A673 (cell line): Measurements from ENCODE around the gene DLX2. TPM values are rescaled to one million over a fixed set of nuclear protein-coding genes. Genes with fewer than 3 reads are reported as not detected.

Source experiments
- BruUV-seq: library from RNA; stranded (reverse); fragments of 400-500 nt; replicated peaks from 2 replicates; lab custom pipeline; 2021; lab: Mats Ljungman, UMichigan
- CTCF ChIA-PET: fragments of 300-600 bp; sonication (Branson Sonifier 250); formaldehyde crosslinking; loops from one replicate; lab custom pipeline; 2022; ENCODE audit warnings: antibody characterized with exemption; lab: Charles Lee
- POLR2A ChIA-PET: fragments of 300-600 bp; sonication (Branson Sonifier 250); formaldehyde crosslinking; loops from one replicate; lab custom pipeline; 2022; ENCODE audit warnings: antibody characterized with exemption; ENCODE audit not compliant: low non-redundant PET; lab: Charles Lee
- DNase-seq: peaks from one replicate; pipeline ENCODE4 v3.0.0-alpha.2; 2015; ENCODE audit warnings: low spot score
- H3K27ac ChIP-seq: fragments of 200-600 bp; sonication (generic); 2 replicates; pipeline ENCODE4 v1.5.1; 2016; ENCODE audit warnings: mixed run types, low read depth, mild to moderate bottlenecking, mixed read lengths, antibody characterized with exemption, low read length; ENCODE audit not compliant: poor library complexity, severe bottlenecking
- H3K27me3 ChIP-seq: fragments of 200-600 bp; sonication (generic); replicated peaks from 2 replicates; pipeline ENCODE4 v1.6.1; 2017; ENCODE audit warnings: mixed run types, low read depth, mild to moderate bottlenecking, mixed read lengths, antibody characterized with exemption, low read length; ENCODE audit not compliant: insufficient read depth, poor library complexity
- H3K36me3 ChIP-seq: fragments of 200-600 bp; sonication (generic); 2 replicates; pipeline ENCODE4 v1.6.1; 2016; ENCODE audit warnings: mixed run types, mild to moderate bottlenecking, mixed read lengths, antibody characterized with exemption, low read length; ENCODE audit not compliant: insufficient read depth, poor library complexity, severe bottlenecking
- H3K4me1 ChIP-seq: fragments of 200-600 bp; sonication (generic); 2 replicates; pipeline ENCODE4 v1.6.1; 2017; ENCODE audit warnings: mixed run types, mild to moderate bottlenecking, mixed read lengths, antibody characterized with exemption, low read length; ENCODE audit not compliant: insufficient read depth, poor library complexity, severe bottlenecking
- H3K4me3 ChIP-seq: fragments of 200-600 bp; sonication (generic); 2 replicates; pipeline ENCODE4 v1.5.1; 2016; ENCODE audit warnings: low read depth, mixed run types, mild to moderate bottlenecking, mixed read lengths, low read length; ENCODE audit not compliant: poor library complexity, severe bottlenecking
- H3K9me3 ChIP-seq: fragments of 200-600 bp; sonication (generic); 2 replicates; pipeline ENCODE4 v1.6.1; 2016; ENCODE audit warnings: mixed run types, low read depth, mild to moderate bottlenecking, mixed read lengths, antibody characterized with exemption, low read length; ENCODE audit not compliant: poor library complexity, severe bottlenecking
- EZH2 ChIP-seq: fragments of 200-600 bp; sonication (generic); IDR thresholded peaks from 2 replicates; pipeline ENCODE4 v1.6.1; 2017; ENCODE audit warnings: borderline replicate concordance, low read depth, mild to moderate bottlenecking, mixed read lengths, antibody characterized with exemption, low read length; ENCODE audit not compliant: poor library complexity, severe bottlenecking
- intact Hi-C: fragments of 100-400 bp; cut with micrococcal nuclease; formaldehyde crosslinking; loops from one replicate; pipeline ENCODE4 v1.10.0; 2022; ENCODE audit not compliant: unreplicated experiment
- total RNA-seq: library from RNA; stranded (reverse); gene quantifications from 2 replicates; pipeline ENCODE4 v1.2.3, GENCODE V29; 2021
- TF ChIP-seq, protein P1 (sequence below): fragments of 300-800, 200-600 bp; sonication (generic); conservative IDR thresholded peaks from 2 replicates; pipeline ENCODE4 v1.5.1; 2017; ENCODE audit warnings: low read depth, mild to moderate bottlenecking, antibody characterized with exemption, low read length, moderate library complexity, mixed read lengths

Gene DLX2
- total RNA-seq, 1 experiment from 2014 or later: 20.4 TPM

DNA sequence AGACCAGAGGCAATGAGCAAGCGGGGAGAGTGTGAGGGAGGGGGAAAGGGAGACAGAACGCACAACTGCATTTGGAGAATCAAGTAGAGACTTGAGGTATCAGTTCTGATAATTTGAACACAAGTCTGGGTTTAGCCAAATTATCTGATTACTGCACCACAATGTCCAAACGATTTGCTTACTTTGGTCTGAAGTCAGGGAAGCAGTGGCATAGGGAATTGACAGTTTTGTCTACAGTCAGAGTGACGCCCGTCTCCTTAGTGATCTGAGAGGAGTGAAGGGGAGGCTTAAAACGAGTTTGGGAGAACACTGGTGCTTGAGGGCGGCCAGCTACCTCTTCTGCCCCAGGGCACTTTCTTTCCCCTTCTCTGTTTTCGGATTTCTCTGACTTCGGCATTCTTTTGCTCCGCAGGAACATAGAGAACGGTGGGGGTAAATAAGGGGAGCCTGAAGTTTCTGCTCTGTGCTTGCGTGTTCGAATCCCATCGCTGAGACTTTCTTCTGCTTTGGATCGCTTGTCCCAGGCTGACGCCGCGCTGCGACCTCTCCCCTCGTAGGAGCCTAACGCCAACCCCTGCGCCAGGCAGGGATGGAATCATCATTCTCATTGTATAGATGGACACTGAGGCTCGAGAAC, 2.9 kb upstream of the DLX2 start:
- BruUV-seq: no TSS peak
- intact Hi-C loops: loop anchor here (1.0 to 10.0 kb wide), 3 partner anchors 295 to 1131 kb away; no protein-coding TSS in a partner anchor
- H3K4me1 ChIP-seq: peaks cover 21% of the 10 kb centered on the region
- peak overlapping the region; percentile 44 for H3K4me3 ChIP-seq
- TF ChIP-seq EZH2: no peak
- TF ChIP-seq, protein P1, sequence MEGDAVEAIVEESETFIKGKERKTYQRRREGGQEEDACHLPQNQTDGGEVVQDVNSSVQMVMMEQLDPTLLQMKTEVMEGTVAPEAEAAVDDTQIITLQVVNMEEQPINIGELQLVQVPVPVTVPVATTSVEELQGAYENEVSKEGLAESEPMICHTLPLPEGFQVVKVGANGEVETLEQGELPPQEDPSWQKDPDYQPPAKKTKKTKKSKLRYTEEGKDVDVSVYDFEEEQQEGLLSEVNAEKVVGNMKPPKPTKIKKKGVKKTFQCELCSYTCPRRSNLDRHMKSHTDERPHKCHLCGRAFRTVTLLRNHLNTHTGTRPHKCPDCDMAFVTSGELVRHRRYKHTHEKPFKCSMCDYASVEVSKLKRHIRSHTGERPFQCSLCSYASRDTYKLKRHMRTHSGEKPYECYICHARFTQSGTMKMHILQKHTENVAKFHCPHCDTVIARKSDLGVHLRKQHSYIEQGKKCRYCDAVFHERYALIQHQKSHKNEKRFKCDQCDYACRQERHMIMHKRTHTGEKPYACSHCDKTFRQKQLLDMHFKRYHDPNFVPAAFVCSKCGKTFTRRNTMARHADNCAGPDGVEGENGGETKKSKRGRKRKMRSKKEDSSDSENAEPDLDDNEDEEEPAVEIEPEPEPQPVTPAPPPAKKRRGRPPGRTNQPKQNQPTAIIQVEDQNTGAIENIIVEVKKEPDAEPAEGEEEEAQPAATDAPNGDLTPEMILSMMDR: no peak
- CTCF ChIA-PET: interaction anchor here (0.6 to 3.3 kb wide), 5 partner anchors 185 to 398 kb away, joined by 3 to 11 read pairs (median 4); no protein-coding TSS in a partner anchor
- POLR2A ChIA-PET: no interaction called here
- no peaks in the 10 kb centered on the region for H3K36me3 ChIP-seq
- H3K9me3 ChIP-seq: no peaks in the 10 kb centered on the region
- DNase-seq: no peak
- H3K27me3 ChIP-seq: no peaks in the 10 kb centered on the region
- no peak overlapping the region for H3K27ac ChIP-seq

DNA sequence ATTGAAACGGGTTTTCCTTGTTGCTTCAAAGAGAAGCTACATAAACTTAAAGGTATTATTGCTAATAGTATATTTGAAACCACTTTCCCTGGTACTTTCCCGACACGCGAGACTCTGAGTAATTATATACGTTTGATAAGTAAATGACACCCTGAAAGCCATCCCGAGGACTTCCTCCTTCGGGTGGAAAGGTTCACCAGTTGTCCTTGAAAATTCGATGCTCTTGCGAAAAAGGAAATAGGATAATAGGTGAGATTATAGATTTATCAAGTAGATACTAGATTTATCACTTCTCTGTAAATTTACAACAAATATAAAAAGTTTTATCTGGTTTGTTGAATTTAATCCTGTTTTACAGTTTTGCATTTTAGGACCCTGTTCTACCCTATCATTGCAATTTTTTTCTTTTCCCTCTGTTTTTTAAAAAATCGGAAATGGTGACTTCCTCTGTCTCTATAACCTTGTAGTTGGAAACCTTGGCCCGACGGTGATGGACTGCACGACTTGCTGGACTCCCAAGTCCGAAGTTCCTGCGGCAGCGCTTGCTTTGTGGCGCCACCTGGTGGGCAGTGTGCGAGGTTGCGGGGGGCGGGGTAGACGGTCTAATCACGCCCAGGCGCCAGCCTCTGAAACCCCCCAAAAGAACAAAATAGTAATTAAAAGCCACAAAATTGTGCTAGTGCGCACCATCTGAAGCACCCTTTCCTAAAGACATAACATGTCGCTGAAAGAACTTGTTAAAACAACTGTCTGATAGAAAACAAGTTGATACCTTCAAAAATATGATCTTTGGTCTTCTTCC, 972 bp upstream of the DLX2 start:
- H3K9me3 ChIP-seq: no peaks in the 10 kb centered on the region
- intact Hi-C loops: loop anchor here (2.0 to 10.0 kb wide), 5 partner anchors 146 to 1129 kb away; partner anchors contain the start of gene HAT1
- peak overlapping the region; percentile 81 for H3K4me3 ChIP-seq
- H3K4me1 ChIP-seq: peaks cover 39% of the 10 kb centered on the region
- CTCF ChIA-PET: interaction anchor here (0.9 to 3.3 kb wide), 8 partner anchors 8 to 401 kb away, joined by 3 to 11 read pairs (median 4); no protein-coding TSS in a partner anchor
- no peak overlapping the region for H3K27ac ChIP-seq
- TF ChIP-seq, protein P1: peak; percentile 98
- no peak for TF ChIP-seq EZH2
- peak; percentile 91 for DNase-seq
- POLR2A ChIA-PET: interaction anchor here (0.5 kb wide), 1 partner anchor 14 kb away, joined by 3 read pairs; no protein-coding TSS in a partner anchor
- H3K36me3 ChIP-seq: no peaks in the 10 kb centered on the region
- no TSS peak for BruUV-seq
- no peaks in the 10 kb centered on the region for H3K27me3 ChIP-seq

DNA sequence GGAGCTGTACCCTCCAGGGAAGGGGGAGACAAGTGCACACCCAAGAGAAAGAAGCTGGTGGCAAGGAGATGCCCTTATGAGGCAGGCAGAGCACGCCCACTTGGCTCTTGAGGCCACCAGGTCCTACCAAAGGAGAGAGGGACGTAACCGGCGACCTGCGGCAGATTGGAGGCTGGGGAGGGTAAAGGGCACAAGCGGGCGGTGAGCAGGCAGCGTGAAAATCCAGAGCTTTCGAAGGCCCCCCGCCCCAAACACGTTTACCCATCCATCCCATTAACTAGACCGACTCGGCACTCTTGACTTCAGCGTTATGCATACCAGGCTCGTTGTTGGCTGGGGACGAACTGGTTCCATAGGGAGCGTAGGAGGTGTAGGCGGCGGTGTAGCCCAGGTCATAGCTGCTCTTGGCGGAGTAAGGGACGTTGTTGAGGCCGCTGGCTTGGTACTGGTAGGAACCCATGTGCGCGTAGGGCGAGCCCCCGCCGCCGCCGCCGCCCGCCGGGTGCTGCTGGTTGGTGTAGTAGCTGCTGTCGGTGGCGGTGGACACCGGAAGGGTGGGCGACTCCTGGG, 794 bp downstream of the DLX2 start:
- no TSS peak for BruUV-seq
- ChIA-PET CTCF (interaction anchor here (1.2 to 2.3 kb wide), 2 partner anchors 378 to 395 kb away, joined by 3 to 10 read pairs; no protein-coding TSS in a partner anchor), POLR2A (interaction anchor here (0.6 kb wide), 1 partner anchor 1129 kb away, joined by 3 read pairs; no protein-coding TSS in a partner anchor)
- intact Hi-C loops: loop anchor here (5.0 to 10.0 kb wide), 4 partner anchors 145 to 1127 kb away; partner anchors contain the start of gene HAT1
- Histone ChIP-seq H3K9me3 (no peaks in the 10 kb centered on the region), H3K4me1 (peaks cover 57% of the 10 kb centered on the region), H3K27me3 (no peaks in the 10 kb centered on the region), H3K4me3 (peak overlapping the region; percentile 81), H3K36me3 (no peaks in the 10 kb centered on the region), H3K27ac (peak overlapping the region; percentile 96)
- peak; percentile 79 for DNase-seq
- TF ChIP-seq, protein P1: no peak
- no peak for TF ChIP-seq EZH2
